HG02870 (cell line): ENCODE data around the gene ETNK2.

Experiments
- ATAC-seq: cut with Tn5 transposase; IDR thresholded peaks from one replicate; pipeline ENCODE4 v1.9.1; 2021; ENCODE audit warnings: mild to moderate bottlenecking, moderate library complexity; ENCODE audit not compliant: unreplicated experiment

ETNK2 gene

DNA sequence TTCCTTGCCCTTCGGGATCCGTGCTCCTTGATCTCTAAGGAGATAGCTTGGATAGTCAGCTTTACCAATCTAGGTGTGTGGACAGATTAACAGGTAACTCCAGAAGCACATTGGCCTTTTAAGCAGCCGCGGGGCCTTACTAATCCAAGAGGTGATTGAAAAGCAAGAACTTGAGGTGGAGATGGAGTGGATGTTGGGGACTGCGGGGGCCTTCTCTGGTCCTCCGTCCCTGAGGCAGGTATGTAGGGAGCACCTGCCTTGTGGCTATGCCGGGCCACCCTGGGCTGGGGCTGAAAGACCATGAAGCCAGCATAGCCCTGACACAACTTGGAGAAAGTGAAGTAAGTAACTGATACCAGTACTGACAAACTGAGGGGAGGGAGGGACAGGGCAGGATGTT, 68.4 kb downstream of the ETNK2 start:
- no peak for ATAC-seq

DNA sequence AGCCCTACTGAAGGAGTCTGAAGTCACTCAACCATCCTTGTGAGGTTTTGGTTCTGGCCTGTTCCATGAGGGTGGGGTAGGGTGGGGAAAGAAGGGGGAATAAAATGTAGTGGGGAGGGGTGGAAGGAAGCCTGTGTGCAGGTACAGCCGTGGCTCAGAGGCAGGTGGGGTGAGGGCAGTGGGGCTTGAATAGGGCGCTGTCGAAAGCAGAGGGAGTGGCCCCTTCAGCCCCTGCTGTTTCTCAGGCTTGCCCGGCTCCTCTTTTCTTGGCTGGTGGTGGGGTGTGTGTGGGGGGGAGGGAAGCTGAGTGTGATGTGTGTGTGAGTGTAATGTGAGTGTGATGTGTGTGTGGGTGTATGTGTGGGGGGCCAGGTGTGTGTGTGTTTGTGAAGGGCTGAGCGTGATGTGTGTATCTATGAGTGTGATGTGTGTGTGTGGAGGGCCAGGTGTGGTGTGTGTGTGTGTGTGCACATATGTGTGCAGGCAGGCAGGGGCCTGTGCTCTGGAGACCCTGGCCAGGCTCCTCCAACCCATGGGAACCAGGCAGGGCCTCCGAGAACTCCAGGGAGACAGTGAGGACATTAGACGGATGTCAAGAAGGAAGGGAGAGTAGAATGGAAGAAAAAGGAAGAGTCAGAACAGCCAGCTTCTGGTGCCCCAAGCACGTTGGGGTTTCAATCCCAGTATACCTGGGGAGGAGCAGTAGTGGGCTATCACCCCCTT, 69.9 kb downstream of the ETNK2 start:
- ATAC-seq, result no peak

DNA sequence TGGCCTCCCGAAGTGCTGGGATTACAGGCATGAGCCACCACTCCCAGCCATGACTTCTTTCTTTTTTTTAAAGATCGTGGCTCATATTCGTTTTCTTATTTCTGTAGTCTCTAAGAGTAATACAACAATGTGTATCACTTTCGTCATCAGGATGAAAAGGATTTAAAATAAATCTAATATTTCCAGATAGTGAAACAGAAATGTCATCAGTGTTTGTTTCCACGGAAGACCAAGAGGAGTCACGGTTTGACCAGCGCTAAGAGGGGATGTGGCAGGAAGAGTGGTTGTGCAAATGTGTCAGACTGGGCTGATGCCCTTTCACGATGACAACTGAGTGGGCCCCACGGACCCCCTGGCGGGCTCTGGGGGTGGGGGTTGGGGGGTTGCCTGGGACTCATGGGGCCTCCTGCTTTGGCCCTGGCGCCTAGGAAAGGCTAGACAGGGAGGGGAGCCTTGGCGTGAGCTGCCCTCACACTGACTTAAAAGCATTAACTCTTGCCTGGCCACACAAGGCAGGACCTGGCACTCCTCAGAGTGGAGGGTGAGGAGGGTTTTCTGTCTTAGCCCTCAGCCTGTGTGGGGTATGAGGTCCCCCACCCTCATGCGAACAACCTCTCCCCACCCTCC, 70.6 kb downstream of the ETNK2 start:
- ATAC-seq, result no peak
